ENCODE data around the gene CCR6.

GRCh38 chr6:167162591-167162990 lies 39.7 kb downstream of the CCR6 start:
- TF ChIP-seq POLR2A (IDR thresholded peaks at IDR 0.05; ENCODE audit: low read depth, low read length) (no peak), TAF1 (IDR thresholded peaks at IDR 0.05; ENCODE audit: low read depth, low read length) (no peak)
